NCI-H1092 (cell line): ENCODE results near the gene GABBR1.

ENCODE experiments used
- DNase-seq: peaks from one replicate; lab custom pipeline; 2025; lab: John Stamatoyannopoulos, UW

GABBR1 gene

GRCh38 chr6:29620630-29621029 is 12.4 kb downstream of the GABBR1 start:
- DNase-seq = no peak

- DNase-seq = no peak
These were observed 13.3 kb downstream of the GABBR1 start for GRCh38 chr6:29619578-29620160.

DNA sequence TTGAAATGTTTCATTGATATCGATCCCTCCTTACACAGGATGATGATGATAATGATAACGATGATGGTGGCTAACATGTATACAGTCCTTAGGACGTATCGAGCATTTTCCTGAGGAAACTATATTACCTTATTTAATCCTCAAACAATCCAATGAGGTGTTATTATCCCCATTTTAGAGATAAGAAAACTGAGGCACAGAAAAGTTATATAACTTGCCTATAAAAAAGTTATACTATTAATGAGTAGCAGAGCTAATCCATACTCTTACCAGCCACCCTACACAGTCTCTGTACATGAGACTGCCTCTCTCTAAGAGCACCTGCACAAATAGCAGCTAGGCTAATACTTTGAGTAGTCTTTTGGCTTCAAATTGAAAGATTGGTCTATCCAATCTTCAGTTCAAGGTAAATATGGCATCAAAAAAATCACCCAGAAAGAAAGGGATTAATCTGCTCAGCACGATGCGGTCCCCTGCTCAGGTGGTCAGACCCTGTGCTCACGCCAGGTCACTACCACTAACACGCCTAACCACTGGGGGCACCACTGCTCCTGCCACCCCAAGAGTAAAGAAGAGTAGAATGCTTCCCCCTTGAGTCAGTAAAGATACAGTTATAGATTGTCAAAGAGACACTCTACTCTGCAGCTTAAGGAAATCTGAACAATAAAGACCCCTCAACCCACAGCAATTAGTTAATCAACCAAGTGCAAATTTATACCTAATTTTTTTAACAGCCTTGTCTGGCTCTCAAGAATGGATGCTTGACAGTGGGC is 15.0 kb downstream of the GABBR1 start:
- DNase-seq = no peak

- DNase-seq = no peak
These were observed 21.6 kb downstream of the GABBR1 start for GRCh38 chr6:29611426-29611825.

DNA sequence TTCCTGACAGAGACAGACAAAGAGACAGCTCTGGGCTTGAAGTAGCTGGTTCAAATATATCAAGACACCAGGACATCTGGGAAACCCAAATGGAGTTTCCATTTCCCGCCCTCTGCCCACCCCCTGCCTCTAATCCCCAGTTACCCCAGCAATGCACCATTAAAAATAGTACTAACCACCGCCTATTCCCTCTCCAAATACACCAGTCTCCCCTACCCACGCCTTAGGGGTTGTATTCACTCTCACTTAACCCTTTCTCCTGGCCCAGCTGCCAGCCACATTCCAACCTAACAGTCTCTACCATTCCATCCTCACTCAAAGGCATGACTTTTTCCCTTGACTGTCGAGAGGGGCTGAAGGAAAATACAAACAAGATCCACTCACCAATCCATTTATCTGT is 22.4 kb downstream of the GABBR1 start:
- DNase-seq = no peak

DNA sequence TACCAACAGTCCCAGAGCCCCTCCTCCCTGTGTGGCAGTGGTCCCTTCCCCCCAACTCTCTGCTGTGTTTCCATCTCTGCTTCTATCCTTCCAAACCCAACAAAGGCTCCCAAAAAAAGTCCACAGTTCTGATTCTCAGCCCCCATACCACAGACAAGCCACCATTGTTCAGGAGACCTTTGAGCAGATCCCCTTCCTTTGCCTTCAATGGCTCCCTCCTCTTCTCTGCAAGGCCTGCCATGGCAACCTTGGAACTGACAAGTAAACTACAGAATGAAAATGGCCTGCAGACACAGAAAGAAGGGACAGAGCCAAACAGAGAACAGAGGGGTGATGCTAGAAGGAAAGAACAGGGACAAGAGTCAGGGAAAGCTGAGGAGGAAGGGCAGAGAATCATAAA is 24.9 kb downstream of the GABBR1 start:
- no peak for DNase-seq

GRCh38 chr6:29603930-29604329 is 29.1 kb downstream of the GABBR1 start:
- DNase-seq = no peak

GRCh38 chr6:29603456-29603855 is 29.5 kb downstream of the GABBR1 start:
- DNase-seq = no peak

- DNase-seq = no peak
These were observed 30.2 kb downstream of the GABBR1 start for GRCh38 chr6:29602564-29603361.

DNA sequence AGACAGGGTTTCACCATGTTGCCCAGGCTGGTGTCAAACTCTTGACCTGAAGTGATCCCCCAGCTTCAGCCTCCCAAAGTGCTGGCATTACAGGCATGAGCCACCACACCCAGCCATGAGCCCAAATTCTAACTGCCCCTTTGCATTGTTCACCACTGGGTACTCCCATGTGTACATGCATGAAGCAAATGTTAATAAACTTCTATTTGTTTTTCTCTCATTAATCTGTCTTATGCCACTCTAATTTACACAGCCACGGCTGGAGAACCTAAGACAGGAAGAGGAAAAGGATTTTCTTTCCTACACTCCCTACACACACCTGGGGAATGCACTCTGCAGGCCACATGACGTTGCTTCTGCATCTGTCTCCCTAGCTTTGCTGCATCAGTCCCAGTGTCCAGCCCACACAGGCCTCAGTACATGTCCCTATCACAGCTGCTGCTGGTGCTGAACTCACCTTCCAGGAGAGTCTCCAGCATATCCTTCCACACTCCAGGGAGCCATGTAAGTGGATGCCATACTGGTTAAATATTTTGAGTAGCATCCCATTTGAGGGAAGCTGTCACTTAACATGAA is 34.7 kb downstream of the GABBR1 start:
- DNase-seq = no peak

DNA sequence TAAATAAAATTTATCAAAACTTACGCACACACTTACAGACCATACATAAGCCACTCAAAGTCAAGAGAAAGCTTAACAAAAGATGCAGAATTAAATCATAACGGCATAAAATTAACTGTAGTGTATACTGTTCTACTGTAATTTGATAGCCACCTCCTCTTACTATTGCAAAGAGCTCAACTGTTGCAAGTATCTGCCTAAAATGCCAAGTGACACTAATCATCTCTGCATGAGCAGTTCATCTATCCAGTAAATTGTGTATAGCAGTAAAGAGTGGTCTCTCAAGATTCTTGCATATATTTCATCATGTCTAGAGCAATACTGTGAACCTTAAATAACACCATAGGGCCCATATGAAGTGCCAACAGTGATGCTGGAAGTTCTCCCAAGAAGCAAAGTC is 35.8 kb downstream of the GABBR1 start:
- no peak for DNase-seq

DNA sequence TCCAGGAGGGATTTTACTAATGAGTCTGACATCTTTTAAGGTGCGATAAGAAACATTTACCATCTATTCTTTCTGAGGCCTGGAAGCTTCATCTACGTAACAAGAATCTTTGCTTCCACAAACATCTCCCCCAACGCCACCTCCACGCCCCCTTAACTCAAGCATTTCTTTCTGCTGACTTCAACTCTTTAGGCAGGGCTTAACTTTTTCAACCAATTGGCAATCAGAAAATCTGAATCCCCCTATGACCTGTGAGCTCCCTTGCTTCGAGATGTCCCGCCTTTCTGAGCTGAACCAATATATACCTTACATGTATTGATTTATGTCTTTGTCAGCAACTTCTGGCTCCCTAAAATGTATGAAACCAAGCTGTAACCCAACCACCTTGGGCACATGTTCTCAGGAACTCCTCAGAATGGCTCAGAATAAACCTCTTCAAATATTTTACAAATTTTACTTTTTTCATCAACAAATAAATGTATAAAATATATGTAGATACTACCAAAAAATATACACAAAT is 36.5 kb downstream of the GABBR1 start:
- DNase-seq = no peak

- DNase-seq = no peak
These were observed 39.7 kb downstream of the GABBR1 start for GRCh38 chr6:29593199-29593855.

- DNase-seq = no peak
These were observed 41.3 kb downstream of the GABBR1 start for GRCh38 chr6:29591677-29592076.

DNA sequence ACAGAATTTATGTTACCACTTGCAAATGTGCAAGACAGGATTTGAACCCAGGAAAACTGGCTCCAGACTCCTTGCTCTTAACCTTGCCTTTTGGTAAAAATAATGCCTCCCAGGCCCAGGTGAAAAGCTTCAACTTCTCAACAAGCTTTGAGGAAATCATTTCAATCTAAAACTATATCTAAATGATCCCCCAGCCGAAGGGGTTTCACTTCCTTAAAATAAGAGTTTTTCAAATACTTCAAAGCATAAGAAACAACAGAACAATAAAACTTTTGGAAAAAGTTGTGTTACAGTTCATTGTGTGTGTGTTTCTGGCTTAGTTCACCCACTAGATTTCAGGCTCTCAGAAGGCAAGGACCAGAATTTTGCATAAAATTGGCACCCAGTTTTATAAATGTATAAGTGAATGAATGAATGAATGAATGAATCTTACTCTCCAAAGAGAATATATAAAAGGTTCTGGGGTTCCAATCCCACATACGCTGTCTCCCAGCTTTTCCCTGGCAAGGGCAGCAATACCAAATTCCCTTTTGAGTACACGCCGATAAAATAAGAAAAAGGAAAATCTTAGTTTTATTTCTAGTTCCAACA is 42.7 kb downstream of the GABBR1 start:
- no peak for DNase-seq

DNA sequence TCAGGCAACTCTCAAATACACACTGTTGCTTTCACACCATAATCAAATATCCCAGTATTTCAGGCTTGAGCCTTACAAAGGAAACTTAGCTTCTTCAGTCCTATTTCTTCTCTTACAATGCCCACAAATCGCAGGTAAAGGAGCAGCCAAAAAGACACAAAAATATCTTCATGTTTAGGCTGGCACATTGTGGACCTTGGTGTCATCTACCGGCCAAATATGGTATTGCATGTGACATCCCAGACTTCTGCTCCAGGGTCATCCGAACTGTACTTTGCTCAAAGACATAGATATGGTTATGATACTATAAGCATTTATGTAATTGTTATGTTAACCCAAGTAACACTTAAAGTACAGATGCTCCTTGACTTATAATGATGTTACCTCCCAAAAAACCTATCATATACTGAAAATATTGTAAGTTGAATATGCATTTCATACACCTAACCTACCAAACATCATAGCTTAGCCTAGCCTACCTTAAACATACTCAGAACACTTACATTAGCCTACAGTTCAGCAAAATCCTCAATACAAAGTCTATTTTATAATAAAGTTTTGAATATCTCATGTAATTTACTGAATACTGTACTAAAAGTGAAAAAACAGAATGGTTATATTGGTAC is 43.4 kb downstream of the GABBR1 start:
- DNase-seq = no peak

GRCh38 chr6:29584821-29585220 is 48.2 kb downstream of the GABBR1 start, which contains the start of gene OR2H2:
OR2H2 (plus strand) TSS chr6:29585121; CDS start chr6:29587945, 2,824 bp downstream.
- DNase-seq = no peak

GRCh38 chr6:29577544-29577943 is 55.4 kb downstream of the GABBR1 start:
- no peak for DNase-seq

- DNase-seq = no peak
These were observed 56.9 kb downstream of the GABBR1 start for GRCh38 chr6:29576056-29576455.

GRCh38 chr6:29567991-29568390 is 65.0 kb downstream of the GABBR1 start:
- DNase-seq = no peak

DNA sequence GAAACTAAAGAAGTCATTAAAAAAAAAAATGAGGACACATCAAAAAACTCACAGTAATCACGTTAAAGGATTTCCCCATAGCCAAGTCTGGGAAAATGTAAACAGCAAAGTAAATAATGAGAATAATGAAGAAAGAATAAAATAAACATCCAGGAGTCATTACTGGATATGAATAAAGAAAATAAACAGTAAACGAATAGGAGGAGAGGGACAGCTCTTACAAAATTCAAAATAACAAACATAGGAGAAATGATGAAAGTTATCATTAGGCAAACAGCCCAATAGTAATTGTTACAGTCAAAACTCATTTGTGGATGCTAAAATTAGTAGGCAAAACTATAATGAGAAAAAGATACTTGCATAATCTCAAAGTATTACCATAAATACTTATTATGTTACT is 65.4 kb downstream of the GABBR1 start:
- no peak for DNase-seq
